Suppressor macrophage (primary cell): ENCODE data around the gene ARHGAP32.
A peak's percentile ranks its signal among the peaks of the same experiment; 100 is the strongest.

Source experiments
- DNase-seq, 4 experiments: peaks; one replicate each; pipeline ENCODE4 v3.0.0-alpha.2; 2020 to 2022

ARHGAP32 gene

GRCh38 chr11:128949791-128950454 lies 242.2 kb downstream of the ARHGAP32 start:
- DNase-seq: no peak

- peak; percentile 23 to 57 (median 47) for DNase-seq
These were observed 243.5 kb downstream of the ARHGAP32 start for GRCh38 chr11:128948583-128948982.

DNA sequence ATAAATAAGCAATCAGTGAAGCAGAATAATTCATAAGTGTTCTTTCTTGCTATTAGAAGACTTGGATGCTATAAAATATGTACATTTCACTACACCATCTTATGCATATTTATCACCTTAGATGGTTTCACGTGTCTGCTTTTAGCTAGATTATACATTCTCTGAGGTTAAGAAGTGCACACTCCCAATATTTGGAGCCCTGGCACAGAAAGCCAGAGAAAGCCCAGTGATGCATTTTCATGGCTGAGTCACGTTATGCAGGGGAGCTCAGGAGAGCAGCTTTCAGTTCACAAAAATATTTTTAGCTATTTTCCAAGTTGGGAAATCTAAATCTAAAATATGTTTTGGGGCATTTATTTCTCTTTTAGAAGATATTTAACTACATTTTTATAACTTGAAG lies 244.4 kb downstream of the ARHGAP32 start:
- DNase-seq: peak in 1 of 4 experiments; percentile 22

GRCh38 chr11:128946648-128947047 lies 245.5 kb downstream of the ARHGAP32 start:
- no peak for DNase-seq

GRCh38 chr11:128943428-128943976 lies 248.6 kb downstream of the ARHGAP32 start:
- no peak for DNase-seq

GRCh38 chr11:128942817-128943427 lies 249.2 kb downstream of the ARHGAP32 start, which contains the start of gene TP53AIP1:
Gene TP53AIP1 (minus strand): TSS chr11:128942871. CDS start chr11:128937818, 5,053 bp downstream.
- no peak for DNase-seq

DNA sequence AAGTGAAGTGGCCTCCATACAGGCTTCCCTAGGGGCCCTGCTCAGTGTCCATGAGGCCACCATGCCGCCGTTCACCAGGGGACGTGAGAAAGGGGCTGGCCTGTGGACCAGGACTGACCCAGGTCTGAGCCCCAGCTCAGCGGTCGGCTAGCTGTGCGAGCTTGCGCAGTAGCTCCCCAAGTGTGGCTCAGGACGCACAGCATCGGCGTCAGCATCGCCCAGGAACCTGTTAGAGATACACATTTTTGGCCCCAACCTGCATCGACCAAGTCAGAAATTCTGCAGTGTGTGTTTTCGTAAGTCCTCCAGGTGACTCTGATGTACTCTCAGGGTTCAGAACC lies 249.9 kb downstream of the ARHGAP32 start:
- DNase-seq: no peak

DNA sequence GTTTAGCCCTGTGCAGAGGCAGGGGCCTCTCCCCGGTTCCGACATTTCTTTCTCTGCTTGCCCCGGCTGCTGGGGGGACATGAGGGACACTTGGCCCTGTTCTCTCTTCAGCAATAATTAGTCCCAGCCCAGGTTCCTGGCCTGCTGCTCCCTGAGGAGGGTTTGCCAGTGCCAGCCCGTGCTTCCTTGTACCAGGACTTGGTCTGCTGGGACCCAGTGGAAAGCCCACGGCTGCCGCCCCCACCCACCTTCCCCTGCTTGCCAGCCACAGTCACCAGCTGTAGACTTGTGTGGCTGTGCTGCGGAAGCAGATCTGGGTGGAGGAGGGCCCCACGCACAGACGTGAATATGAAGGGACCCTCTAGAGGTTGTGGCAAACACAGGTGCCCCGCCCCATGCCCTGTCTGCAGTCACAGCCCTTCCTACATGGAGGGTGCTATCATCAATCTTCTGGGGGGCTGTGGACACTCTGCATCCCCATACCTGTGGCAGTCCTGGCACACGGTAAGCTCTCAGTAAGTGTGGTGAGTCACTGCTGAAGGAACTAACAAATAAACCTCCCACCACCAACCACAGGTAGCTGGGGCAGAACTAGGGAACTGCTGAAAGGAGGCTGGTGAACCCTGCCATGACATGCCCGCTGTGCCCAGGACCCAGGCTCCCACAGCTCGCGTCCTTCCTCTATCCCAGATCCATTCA lies 250.4 kb downstream of the ARHGAP32 start:
- DNase-seq: no peak

GRCh38 chr11:128941110-128941509 lies 251.0 kb downstream of the ARHGAP32 start:
- DNase-seq: peak; percentile 25 to 61 (median 47)

- no peak for DNase-seq
These were observed 251.5 kb downstream of the ARHGAP32 start for GRCh38 chr11:128940603-128941002.

DNA sequence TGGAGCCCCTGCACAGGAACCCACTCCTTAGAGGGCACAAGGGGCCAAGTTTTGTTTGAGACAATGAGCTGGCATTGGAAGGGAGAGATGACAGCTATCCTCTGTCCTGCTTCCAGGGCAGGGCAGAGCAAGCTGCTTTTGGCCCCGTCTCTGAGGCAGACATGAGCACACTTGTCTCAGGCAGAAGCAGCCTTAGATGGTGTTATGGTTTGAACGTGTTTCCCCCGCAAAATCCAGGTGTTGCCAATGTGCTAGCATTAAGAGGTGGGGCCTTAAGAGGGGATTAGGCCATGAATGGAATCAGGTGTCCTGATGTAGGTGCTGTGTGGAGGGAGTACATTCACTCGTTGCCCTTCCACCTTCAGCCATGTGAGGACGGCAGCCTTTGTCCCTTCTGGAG lies 252.0 kb downstream of the ARHGAP32 start:
- no peak for DNase-seq

GRCh38 chr11:128939591-128939990 lies 252.5 kb downstream of the ARHGAP32 start:
- DNase-seq: no peak

GRCh38 chr11:128938156-128938885 lies 253.8 kb downstream of the ARHGAP32 start:
- DNase-seq: no peak

DNA sequence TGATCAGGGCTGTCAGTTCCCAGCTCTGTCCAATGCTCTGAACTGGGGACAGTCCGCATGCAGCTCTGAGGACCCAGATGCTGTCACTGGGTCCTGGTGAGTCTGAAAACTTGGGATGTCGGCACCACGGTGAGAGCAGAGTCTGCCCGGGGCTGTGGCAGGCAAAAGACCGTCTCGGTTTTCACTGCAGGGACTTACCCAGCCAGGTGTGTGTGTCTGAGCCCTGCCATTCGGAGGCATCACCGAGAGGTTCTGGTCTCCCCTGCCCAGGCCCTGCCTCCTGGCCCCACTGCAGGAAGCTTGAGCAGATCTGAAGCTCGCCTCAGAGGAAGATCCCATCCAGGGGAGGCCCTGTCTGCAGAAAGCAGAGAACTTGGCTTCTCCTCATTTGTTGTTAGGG lies 254.6 kb downstream of the ARHGAP32 start:
- no peak for DNase-seq

- no peak for DNase-seq
These were observed 255.4 kb downstream of the ARHGAP32 start for GRCh38 chr11:128936606-128937251.

- DNase-seq: no peak
These were observed 257.2 kb downstream of the ARHGAP32 start for GRCh38 chr11:128934926-128935325.

- no peak for DNase-seq
These were observed 257.8 kb downstream of the ARHGAP32 start for GRCh38 chr11:128934351-128934750.

GRCh38 chr11:128933481-128934178 lies 258.5 kb downstream of the ARHGAP32 start:
- no peak for DNase-seq

DNA sequence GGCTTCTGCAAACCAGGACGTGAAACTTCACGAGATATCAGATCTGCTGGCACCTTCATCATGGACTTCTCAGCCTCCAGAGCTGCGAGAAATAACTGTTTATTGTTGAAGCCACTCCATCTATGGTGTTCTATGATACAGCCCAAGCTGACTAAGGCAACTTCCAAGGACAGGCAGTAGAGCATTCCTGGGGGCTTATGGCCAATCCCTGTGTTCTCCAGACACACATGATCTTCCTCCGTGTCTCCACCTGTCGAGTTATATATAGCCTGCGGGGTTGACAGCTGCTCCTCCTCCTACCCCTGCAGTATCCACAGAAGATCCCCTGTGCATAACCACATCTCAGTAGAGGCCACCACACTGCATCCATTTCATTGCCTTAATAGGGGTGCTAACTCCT lies 260.5 kb downstream of the ARHGAP32 start:
- no peak for DNase-seq

DNA sequence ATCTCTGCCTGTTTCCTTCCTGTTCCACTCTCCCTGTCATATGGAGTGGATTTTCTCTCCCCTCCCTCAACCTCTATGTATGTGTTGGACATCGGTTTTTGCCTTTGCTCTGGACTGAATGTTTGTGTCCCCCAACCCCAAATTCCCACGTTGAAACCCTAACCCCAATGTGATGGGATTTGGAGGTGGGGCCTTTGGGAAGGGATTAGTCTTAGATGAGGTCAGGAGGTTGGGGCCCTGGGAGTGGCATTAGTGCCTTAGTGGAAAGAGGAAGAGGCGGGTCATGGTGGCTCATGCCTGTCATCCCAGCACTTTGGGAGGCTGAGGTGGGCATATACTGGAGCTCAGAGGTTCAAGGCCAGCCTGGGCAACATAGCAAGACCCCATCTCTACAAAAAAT lies 261.1 kb downstream of the ARHGAP32 start:
- peak in 1 of 4 experiments; percentile 28 for DNase-seq

- DNase-seq: no peak
These were observed 262.1 kb downstream of the ARHGAP32 start for GRCh38 chr11:128929991-128930390.

GRCh38 chr11:128929468-128929867 lies 262.7 kb downstream of the ARHGAP32 start:
- DNase-seq: no peak
